ENCODE measurements around the gene ABHD17C. TPM values are rescaled to one million over a fixed set of nuclear protein-coding genes. Genes with fewer than 3 reads are reported as not detected.

The ABHD17C gene
- total and polyA plus RNA-seq, 2 of the 8 experiments (the other 6 are each of a cell fraction or from before 2014, with no cell fraction given): 20.2 to 29.8 TPM

DNA sequence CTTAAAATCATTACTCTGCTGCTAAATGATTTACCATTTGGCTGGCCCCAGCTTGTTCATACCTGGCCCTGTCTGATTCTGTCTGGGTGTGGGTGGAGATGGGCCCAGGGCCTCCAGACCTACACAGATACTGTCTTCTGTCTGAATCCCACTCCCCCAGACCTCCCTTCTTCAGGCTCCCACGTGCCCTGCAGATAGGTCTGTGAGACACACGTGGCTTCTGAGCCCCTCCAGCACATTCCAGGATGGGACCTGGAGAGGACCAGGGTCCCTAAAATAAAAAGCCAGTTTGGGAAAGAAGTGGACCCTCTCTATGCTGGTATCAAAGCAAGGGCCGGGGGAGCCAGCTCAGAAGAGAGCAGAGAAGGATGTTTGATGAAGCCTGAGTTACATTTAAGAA, 69.4 kb downstream of the ABHD17C start:
- Histone ChIP-seq H3K9ac (replicated peaks in 1 of 4; ENCODE audit: extremely low read depth in 1 of 4, low read depth in 3 of 4, low read length in 3 of 4) (no peak overlapping the region), H2BK120ac (replicated peaks; ENCODE audit: low read depth, low read length) (no peak overlapping the region), H3K4me1 (replicated peaks in 1 of 4; ENCODE audit: control insufficient read depth in 3 of 4, insufficient read depth in 4 of 4, low read length in 3 of 4) (no peaks in the 10 kb centered on the region), H2BK15ac (ENCODE audit: low read length) (no peak overlapping the region), H2BK20ac (ENCODE audit: low read length) (no peak overlapping the region), H3K56ac (replicated peaks; ENCODE audit: insufficient read length, low read depth, low read length) (no peak overlapping the region), H3K18ac (ENCODE audit: extremely low read depth, low read length) (no peak overlapping the region), H3K4ac (replicated peaks; ENCODE audit: insufficient read length, low read depth, low read length) (no peak overlapping the region), H3K23ac (ENCODE audit: insufficient read length) (no peak overlapping the region), H3K27me3 (replicated peaks in 1 of 4; ENCODE audit: control insufficient read depth in 3 of 4, extremely low read depth in 1 of 4, insufficient read depth in 3 of 4, low read length in 3 of 4) (no peaks in the 10 kb centered on the region), H3K9me3 (ENCODE audit: insufficient read depth in 2 of 2, low read depth in 1 of 2, low read length in 1 of 2) (no peaks in the 10 kb centered on the region), H4K5ac (ENCODE audit: insufficient read length, low read depth, low read length) (no peak overlapping the region), H4K20me1 (replicated peaks in 1 of 2; ENCODE audit: control insufficient read depth in 1 of 2, insufficient read depth in 2 of 2, low read length in 2 of 2) (no peaks in the 10 kb centered on the region), H3K79me1 (ENCODE audit: low read depth, low read length) (no peaks in the 10 kb centered on the region), H3K14ac (ENCODE audit: insufficient read length) (no peak overlapping the region), H3K23me2 (ENCODE audit: low read depth, low read length) (no peaks in the 10 kb centered on the region), H2AK5ac (ENCODE audit: low read depth, low read length) (no peak overlapping the region), H2AFZ (ENCODE audit: low read length) (no peak overlapping the region), H3K79me2 (ENCODE audit: control insufficient read depth in 1 of 2, insufficient read depth in 2 of 2, low read length in 2 of 2) (no peaks in the 10 kb centered on the region), H3K4me2 (ENCODE audit: insufficient read depth in 1 of 2, low read depth in 2 of 2, low read length in 2 of 2) (no peak overlapping the region), H3K36me3 (ENCODE audit: control insufficient read depth in 2 of 4, insufficient read depth in 4 of 4, low read length in 3 of 4) (no peaks in the 10 kb centered on the region), H3K27ac (ENCODE audit: low read depth, low read length) (no peak overlapping the region), H4K91ac (replicated peaks; ENCODE audit: insufficient read length, low read length) (no peak overlapping the region), H2BK5ac (ENCODE audit: low read depth, low read length) (no peak overlapping the region), H3K4me3 (ENCODE audit: extremely low read depth in 1 of 4, insufficient read depth in 2 of 4, low read depth in 3 of 4, low read length in 4 of 4) (no peak overlapping the region), H4K8ac (ENCODE audit: extremely low read depth, insufficient read depth, low read length) (no peak overlapping the region), H2BK12ac (ENCODE audit: low read depth, low read length) (no peak overlapping the region)
- WGBS, 2 experiments (ENCODE audit: extremely low coverage in 1 of 2, insufficient coverage in 1 of 2, insufficient read length in 1 of 2, insufficient replicate concordance in 2 of 2, low coverage in 1 of 2, low lambda C conversion rate in 2 of 2, missing lambda C conversion rate in 1 of 2): 94% methylated on average over 3 of the region's 3 CpGs; no CpG with 5 or more reads in 1 of the 2 experiments
- ChIA-PET POLR2A (ENCODE audit: partially characterized antibody) (no interaction called here), CTCF (ENCODE audit: partially characterized antibody) (interaction anchor here (0.8 to 6.8 kb wide), 5 partner anchors 14 to 197 kb away, joined by 3 to 63 read pairs (median 5); partner anchors contain the start of gene CEMIP)
- FAIRE-seq: no peak
- TF ChIP-seq GTF2F1 (IDR thresholded peaks at IDR 0.05; ENCODE audit: borderline replicate concordance, low read depth, low read length) (no peak), CREB1 (IDR thresholded peaks at IDR 0.05) (no peak), SIN3A (conservative IDR thresholded peaks at IDR 0.05 in 1 of 2, IDR thresholded peaks at IDR 0.05 in 1 of 2; ENCODE audit: low read depth in 1 of 2, low read length in 2 of 2) (no peak)
- no peak for DNase-seq (ENCODE audit: low read depth in 1 of 2, low spot score in 2 of 2)

Measured in H1 (cell line).